Measurements from ENCODE around the gene SKI. TPM values are rescaled to one million over a fixed set of nuclear protein-coding genes. Genes with fewer than 3 reads are reported as not detected.

Gene SKI
- total and polyA plus RNA-seq, 9 of the 15 experiments (the other 6 are each of a cell fraction or from before 2014, with no cell fraction given), result 0.10 to 60.5 (median 4.6) TPM

DNA sequence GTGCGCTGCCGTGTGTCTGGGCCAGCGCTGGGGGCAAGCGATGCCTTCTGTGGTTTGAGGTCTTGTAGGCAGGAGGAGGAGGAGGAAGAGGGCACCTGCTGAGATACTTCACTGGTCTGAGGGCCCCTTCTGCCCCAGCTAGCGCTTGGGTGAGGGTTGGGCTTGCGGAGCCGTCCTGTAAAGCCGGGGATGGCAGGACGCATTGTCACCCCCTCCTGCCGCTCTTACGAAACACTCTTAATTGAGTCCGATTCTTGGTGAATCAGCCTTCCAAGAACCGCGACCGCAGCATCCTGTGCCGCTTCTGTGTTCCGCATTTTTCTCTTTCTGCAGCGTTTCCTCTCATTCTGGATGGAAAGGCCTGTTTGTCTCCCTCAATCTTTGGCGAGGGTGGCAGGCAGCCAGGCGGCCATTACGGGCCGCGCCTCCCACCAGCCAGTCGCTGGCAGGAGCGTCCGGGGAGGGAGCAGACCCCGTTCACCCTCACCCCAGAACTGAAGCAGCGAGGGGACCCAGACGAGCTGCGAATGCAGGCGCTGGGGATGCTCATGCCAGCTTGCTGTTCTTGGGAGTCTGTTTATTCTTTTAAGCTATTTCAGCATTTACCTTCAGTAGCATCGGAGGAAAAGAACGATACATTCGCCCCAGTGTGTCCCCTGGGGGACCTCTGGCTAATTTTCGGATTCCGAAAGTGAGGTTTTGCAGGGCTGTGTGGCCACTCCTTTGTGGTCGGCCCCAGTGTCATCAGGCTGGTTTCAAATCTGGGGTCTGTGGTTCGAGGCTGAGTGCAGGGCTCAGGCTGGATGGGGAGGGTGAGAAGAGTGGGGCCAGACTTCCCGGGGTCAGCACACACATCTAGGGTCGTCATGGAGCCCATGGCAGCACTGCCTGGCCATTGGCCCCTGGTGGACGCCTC is 62.7 kb downstream of the SKI start:
- WGBS (ENCODE audit: insufficient coverage, low coverage, missing lambda C conversion rate), result 35% methylated on average over 40 of the region's 41 CpGs
- TF ChIP-seq CBFA2T3 (IDR thresholded peaks at IDR 0.05), result no peak
- no peak for TF ChIP-seq NR2C2 (CRISPR knock-in tag; IDR thresholded peaks at IDR 0.05)
- no peak for TF ChIP-seq NR2C2 (tag; IDR thresholded peaks at IDR 0.05)
- TF ChIP-seq, protein P1, sequence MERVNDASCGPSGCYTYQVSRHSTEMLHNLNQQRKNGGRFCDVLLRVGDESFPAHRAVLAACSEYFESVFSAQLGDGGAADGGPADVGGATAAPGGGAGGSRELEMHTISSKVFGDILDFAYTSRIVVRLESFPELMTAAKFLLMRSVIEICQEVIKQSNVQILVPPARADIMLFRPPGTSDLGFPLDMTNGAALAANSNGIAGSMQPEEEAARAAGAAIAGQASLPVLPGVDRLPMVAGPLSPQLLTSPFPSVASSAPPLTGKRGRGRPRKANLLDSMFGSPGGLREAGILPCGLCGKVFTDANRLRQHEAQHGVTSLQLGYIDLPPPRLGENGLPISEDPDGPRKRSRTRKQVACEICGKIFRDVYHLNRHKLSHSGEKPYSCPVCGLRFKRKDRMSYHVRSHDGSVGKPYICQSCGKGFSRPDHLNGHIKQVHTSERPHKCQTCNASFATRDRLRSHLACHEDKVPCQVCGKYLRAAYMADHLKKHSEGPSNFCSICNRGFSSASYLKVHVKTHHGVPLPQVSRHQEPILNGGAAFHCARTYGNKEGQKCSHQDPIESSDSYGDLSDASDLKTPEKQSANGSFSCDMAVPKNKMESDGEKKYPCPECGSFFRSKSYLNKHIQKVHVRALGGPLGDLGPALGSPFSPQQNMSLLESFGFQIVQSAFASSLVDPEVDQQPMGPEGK (CRISPR knock-in tag; IDR thresholded peaks at IDR 0.05; ENCODE audit: borderline replicate concordance), result no peak
- TF ChIP-seq ZNF165 (CRISPR knock-in tag; IDR thresholded peaks at IDR 0.05; ENCODE audit: borderline replicate concordance), result no peak
- peak; percentile 25 for TF ChIP-seq NEUROD1 (IDR thresholded peaks at IDR 0.05; ENCODE audit: borderline replicate concordance, low read depth, low read length, partially characterized antibody)
- TF ChIP-seq, protein P2, sequence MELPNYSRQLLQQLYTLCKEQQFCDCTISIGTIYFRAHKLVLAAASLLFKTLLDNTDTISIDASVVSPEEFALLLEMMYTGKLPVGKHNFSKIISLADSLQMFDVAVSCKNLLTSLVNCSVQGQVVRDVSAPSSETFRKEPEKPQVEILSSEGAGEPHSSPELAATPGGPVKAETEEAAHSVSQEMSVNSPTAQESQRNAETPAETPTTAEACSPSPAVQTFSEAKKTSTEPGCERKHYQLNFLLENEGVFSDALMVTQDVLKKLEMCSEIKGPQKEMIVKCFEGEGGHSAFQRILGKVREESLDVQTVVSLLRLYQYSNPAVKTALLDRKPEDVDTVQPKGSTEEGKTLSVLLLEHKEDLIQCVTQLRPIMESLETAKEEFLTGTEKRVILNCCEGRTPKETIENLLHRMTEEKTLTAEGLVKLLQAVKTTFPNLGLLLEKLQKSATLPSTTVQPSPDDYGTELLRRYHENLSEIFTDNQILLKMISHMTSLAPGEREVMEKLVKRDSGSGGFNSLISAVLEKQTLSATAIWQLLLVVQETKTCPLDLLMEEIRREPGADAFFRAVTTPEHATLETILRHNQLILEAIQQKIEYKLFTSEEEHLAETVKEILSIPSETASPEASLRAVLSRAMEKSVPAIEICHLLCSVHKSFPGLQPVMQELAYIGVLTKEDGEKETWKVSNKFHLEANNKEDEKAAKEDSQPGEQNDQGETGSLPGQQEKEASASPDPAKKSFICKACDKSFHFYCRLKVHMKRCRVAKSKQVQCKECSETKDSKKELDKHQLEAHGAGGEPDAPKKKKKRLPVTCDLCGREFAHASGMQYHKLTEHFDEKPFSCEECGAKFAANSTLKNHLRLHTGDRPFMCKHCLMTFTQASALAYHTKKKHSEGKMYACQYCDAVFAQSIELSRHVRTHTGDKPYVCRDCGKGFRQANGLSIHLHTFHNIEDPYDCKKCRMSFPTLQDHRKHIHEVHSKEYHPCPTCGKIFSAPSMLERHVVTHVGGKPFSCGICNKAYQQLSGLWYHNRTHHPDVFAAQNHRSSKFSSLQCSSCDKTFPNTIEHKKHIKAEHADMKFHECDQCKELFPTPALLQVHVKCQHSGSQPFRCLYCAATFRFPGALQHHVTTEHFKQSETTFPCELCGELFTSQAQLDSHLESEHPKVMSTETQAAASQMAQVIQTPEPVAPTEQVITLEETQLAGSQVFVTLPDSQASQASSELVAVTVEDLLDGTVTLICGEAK (IDR thresholded peaks at IDR 0.05), result no peak
- TF ChIP-seq, protein P2 (CRISPR knock-in tag; IDR thresholded peaks at IDR 0.05), result no peak
- TF ChIP-seq MEIS2 (IDR thresholded peaks at IDR 0.05; ENCODE audit: partially characterized antibody), result no peak
- no peak for TF ChIP-seq HDAC6 (IDR thresholded peaks at IDR 0.05; ENCODE audit: low read depth, low read length)

More for the DNA sequence above, 62.7 kb downstream of the SKI start:
- FAIRE-seq (peak; percentile 72), ATAC-seq (peak; percentile 70), DNase-seq (ENCODE audit: extremely low read depth in 1 of 4, low spot score in 3 of 4) (peak in 2 of 4 experiments; percentile 66 to 79)
- Histone ChIP-seq H3K36me3 (ENCODE audit: control insufficient read depth, insufficient read depth, low read length) (0 out of 3 replicates have a peak, but pooled peaks cover 4% of the 10 kb centered on the region), H3K4me1 (replicated peaks in 1 of 2; ENCODE audit: control insufficient read depth in 2 of 2, insufficient read depth in 2 of 2, low read length in 2 of 2) (peaks cover 16 to 79% of the 10 kb centered on the region in 2 experiments), H2AFZ (ENCODE audit: low read depth, low read length) (no peak overlapping the region), H3K9me1 (ENCODE audit: control insufficient read depth, insufficient read depth, low read length) (peaks cover 11% of the 10 kb centered on the region), H4K20me1 (replicated peaks; ENCODE audit: control insufficient read depth, insufficient read depth, low read length) (peaks cover 33% of the 10 kb centered on the region), H3K4me3 (no peak overlapping the region), H3K27ac (ENCODE audit: extremely low read depth, low read depth, low read length) (peak overlapping the region; percentile 46; the same call in 2 of the 3 replicates), H3K9me3 (replicated peaks; ENCODE audit: control insufficient read depth, insufficient read depth, low read depth, low read length) (no peaks in the 10 kb centered on the region), H3K9ac (ENCODE audit: insufficient read depth in 1 of 2, low read depth in 2 of 2, low read length in 2 of 2) (peak overlapping the region in 1 of 2 experiments; percentile 80; a peak in 2 of 4 replicates), H3K27me3 (ENCODE audit: control insufficient read depth in 2 of 2, insufficient read depth in 2 of 2, low read length in 2 of 2) (no peaks in the 10 kb centered on the region), H3K79me2 (ENCODE audit: control insufficient read depth, insufficient read depth, low read length) (peaks cover 87% of the 10 kb centered on the region), H3K4me2 (ENCODE audit: insufficient read depth, low read length) (peak overlapping the region; percentile 27; the same call in 1 of the 2 replicates)
- BruUV-seq (replicated peaks), result no TSS peak
- in situ Hi-C loops (cut with MboI) (no loop called here), intact Hi-C loops (cut with micrococcal nuclease) (no loop called here)
- POLR2A ChIA-PET, result interaction anchor here (0.6 to 1.1 kb wide), 3 partner anchors 35 to 58 kb away, joined by 3 read pairs; no protein-coding TSS in a partner anchor
- CTCF ChIA-PET (ENCODE audit: low intra/inter-chr PET ratio), result no interaction called here

All from K562 (cell line).